ENCODE results near the gene PHEX.

The PHEX gene

GRCh38 chrX:21996872-21997455 lies 35.2 kb upstream of the PHEX start:
- TF ChIP-seq CTCF (IDR thresholded peaks at IDR 0.05; ENCODE audit: low read depth, low read length) = no peak
- no peak overlapping the region for H3K4me3 ChIP-seq (replicated peaks in 1 of 2; ENCODE audit: low read depth in 2 of 2, low read length in 2 of 2)
- peak; percentile 70 to 86 for DNase-seq (ENCODE audit: low read depth in 2 of 2)

GRCh38 chrX:21998037-21998436 lies 34.1 kb upstream of the PHEX start:
- H3K4me3 ChIP-seq (replicated peaks in 1 of 2; ENCODE audit: low read depth in 2 of 2, low read length in 2 of 2) = no peak overlapping the region
- no peak for TF ChIP-seq CTCF (IDR thresholded peaks at IDR 0.05; ENCODE audit: low read depth, low read length)
- no peak for DNase-seq (ENCODE audit: low read depth in 2 of 2)

- no peak for TF ChIP-seq CTCF (IDR thresholded peaks at IDR 0.05; ENCODE audit: low read depth, low read length)
- DNase-seq (ENCODE audit: low read depth in 2 of 2) = no peak
Measured at GRCh38 chrX:22004866-22005265, 27.3 kb upstream of the PHEX start.

GRCh38 chrX:22012051-22012450 lies 20.1 kb upstream of the PHEX start:
- TF ChIP-seq CTCF (IDR thresholded peaks at IDR 0.05; ENCODE audit: low read depth, low read length) = no peak
- H3K4me3 ChIP-seq (replicated peaks in 1 of 2; ENCODE audit: low read depth in 2 of 2, low read length in 2 of 2) = no peak overlapping the region
- DNase-seq (ENCODE audit: low read depth in 2 of 2) = no peak

More at GRCh38 chrX:22004866-22005265, 27.3 kb upstream of the PHEX start:
- H3K4me3 ChIP-seq (replicated peaks in 1 of 2; ENCODE audit: low read depth in 2 of 2, low read length in 2 of 2) = no peak overlapping the region

GRCh38 chrX:22012931-22013330 lies 19.2 kb upstream of the PHEX start:
- TF ChIP-seq CTCF (IDR thresholded peaks at IDR 0.05; ENCODE audit: low read depth, low read length) = no peak
- no peak for DNase-seq (ENCODE audit: low read depth in 2 of 2)
- H3K4me3 ChIP-seq (replicated peaks in 1 of 2; ENCODE audit: low read depth in 2 of 2, low read length in 2 of 2) = no peak overlapping the region

GRCh38 chrX:22015139-22015750 lies 16.9 kb upstream of the PHEX start:
- no peak overlapping the region for H3K4me3 ChIP-seq (replicated peaks in 1 of 2; ENCODE audit: low read depth in 2 of 2, low read length in 2 of 2)
- no peak for DNase-seq (ENCODE audit: low read depth in 2 of 2)
- no peak for TF ChIP-seq CTCF (IDR thresholded peaks at IDR 0.05; ENCODE audit: low read depth, low read length)
